GM23248 (cell line): ENCODE measurements around the gene NKIRAS1.

Experiments
- EZH2 ChIP-seq: fragments of 200-600 bp; sonication (generic); IDR thresholded peaks from 2 replicates; pipeline ENCODE4 v1.6.1; 2018; ENCODE audit warnings: antibody characterized with exemption, mild to moderate bottlenecking; ENCODE audit not compliant: insufficient read depth, poor library complexity, severe bottlenecking
- EZH2phosphoT487 ChIP-seq: fragments of 200-600 bp; sonication (generic); IDR thresholded peaks from 2 replicates; pipeline ENCODE4 v1.6.1; 2018; ENCODE audit warnings: antibody characterized with exemption, moderate library complexity, mild to moderate bottlenecking, low read depth; ENCODE audit not compliant: insufficient read depth

GRCh38 chr3:23915537-23916108, 1.2 kb downstream of the NKIRAS1 start:
- TF ChIP-seq EZH2 (no peak), EZH2phosphoT487 (no peak)
